H1 (cell line): ENCODE data around the gene NECAB3. TPM values are rescaled to one million over a fixed set of nuclear protein-coding genes. Genes with fewer than 3 reads are reported as not detected.
A peak's percentile ranks its signal among the peaks of the same experiment; 100 is the strongest.

Source experiments
- CTCF ChIA-PET: fragments of 300-600 bp; sonication (Branson Sonifier 250); formaldehyde crosslinking; loops from one replicate; lab custom pipeline; 2021; ENCODE audit not compliant: partially characterized antibody; lab: Charles Lee
- POLR2A ChIA-PET: fragments of 300-600 bp; sonication (Branson Sonifier 250); formaldehyde crosslinking; loops from one replicate; lab custom pipeline; 2021; ENCODE audit warnings: inconsistent platforms; ENCODE audit not compliant: partially characterized antibody; lab: Charles Lee
- DNase-seq, 2 experiments: peaks; one replicate each; pipeline versions ENCODE4 v3.0.0 to v3.0.0-alpha.2; 2010 to 2022; ENCODE audit warnings: low spot score in 2 of 2, low read depth in 1 of 2, mixed read lengths in 1 of 2
- FAIRE-seq: peaks from 2 replicates; lab custom pipeline; 2011; peaks lifted over from hg19 to GRCh38; lab: Jason Lieb, UNC
- H2AFZ ChIP-seq: 2 replicates; pipeline ENCODE4 v1.8.1; 2012; ENCODE audit warnings: low read length, inconsistent platforms
- H2AK5ac ChIP-seq: 2 replicates; pipeline ENCODE4 v1.6.1; 2013; ENCODE audit warnings: low read depth, low read length
- H2BK120ac ChIP-seq: replicated peaks from 2 replicates; pipeline ENCODE3; 2013; ENCODE audit warnings: low read depth, low read length, inconsistent platforms
- H2BK12ac ChIP-seq: 2 replicates; pipeline ENCODE4 v1.6.1; 2013; ENCODE audit warnings: low read depth, low read length
- H2BK15ac ChIP-seq: 2 replicates; pipeline ENCODE4 v1.6.1; 2013; ENCODE audit warnings: low read length
- H2BK20ac ChIP-seq: 2 replicates; pipeline ENCODE4 v1.6.1; 2013; ENCODE audit warnings: low read length
- H2BK5ac ChIP-seq: 2 replicates; pipeline ENCODE4 v1.6.1; 2013; ENCODE audit warnings: low read depth, low read length
- H3K14ac ChIP-seq: 2 replicates; pipeline ENCODE4 v1.6.1; 2013; ENCODE audit warnings: inconsistent platforms; ENCODE audit not compliant: insufficient read length
- H3K18ac ChIP-seq: 2 replicates; pipeline ENCODE4 v1.6.1; 2013; ENCODE audit warnings: low read length; ENCODE audit errors: extremely low read depth
- H3K23ac ChIP-seq: 2 replicates; pipeline ENCODE4 v1.6.1; 2013; ENCODE audit warnings: inconsistent platforms; ENCODE audit not compliant: insufficient read length
- H3K23me2 ChIP-seq: 2 replicates; pipeline ENCODE4 v1.6.1; 2013; ENCODE audit warnings: low read depth, low read length
- H3K27ac ChIP-seq: 2 replicates; pipeline ENCODE4 v1.6.1; 2011; ENCODE audit warnings: low read depth, low read length, inconsistent platforms
- H3K27me3 ChIP-seq, 4 experiments: replicated peaks in 1 of 4; 1 replicate in 1 of 4; 2 replicates in 3 of 4; pipeline versions ENCODE4 v1.6.1 to v1.8.1; 2011 to 2013; ENCODE audit warnings: low read length in 3 of 4, mild to moderate bottlenecking in 3 of 4, inconsistent platforms in 2 of 4, mixed read lengths in 2 of 4, moderate library complexity in 1 of 4; ENCODE audit not compliant: control insufficient read depth in 3 of 4, insufficient read depth in 3 of 4; ENCODE audit errors: extremely low read depth in 1 of 4
- H3K36me3 ChIP-seq, 4 experiments: 2 replicates each; pipeline versions ENCODE4 v1.6.1 to v1.8.1; 2011 to 2013; ENCODE audit warnings: mild to moderate bottlenecking in 4 of 4, low read length in 3 of 4, moderate library complexity in 2 of 4, control low read depth in 1 of 4, inconsistent platforms in 1 of 4; ENCODE audit not compliant: insufficient read depth in 4 of 4, control insufficient read depth in 2 of 4
- H3K4ac ChIP-seq: replicated peaks from 2 replicates; pipeline ENCODE3; 2013; ENCODE audit warnings: low read length, low read depth, mixed read lengths, inconsistent platforms; ENCODE audit not compliant: insufficient read length
- H3K4me1 ChIP-seq, 4 experiments: replicated peaks in 1 of 4; 1 replicate in 1 of 4; 2 replicates in 3 of 4; pipeline versions ENCODE4 v1.6.1 to v1.8.1; 2011 to 2013; ENCODE audit warnings: low read length in 3 of 4, inconsistent platforms in 2 of 4, mixed read lengths in 1 of 4; ENCODE audit not compliant: insufficient read depth in 4 of 4, control insufficient read depth in 3 of 4
- H3K4me2 ChIP-seq, 2 experiments: 2 replicates each; pipeline versions ENCODE4 v1.6.1 to v1.8.1; 2011 to 2013; ENCODE audit warnings: low read depth in 2 of 2, low read length in 2 of 2, control low read depth in 1 of 2, inconsistent platforms in 1 of 2, mild to moderate bottlenecking in 1 of 2; ENCODE audit not compliant: insufficient read depth in 1 of 2
- H3K4me3 ChIP-seq, 4 experiments: fragments of 200-600, 300-600 bp in 1 of 4; sonication (generic), shearing (Covaris generic), sonication (Bioruptor Twin) in 1 of 4; 2 replicates each; pipeline versions ENCODE4 v1.5.1 to v1.8.1; 2011 to 2016; ENCODE audit warnings: low read length in 4 of 4, low read depth in 3 of 4, control low read depth in 2 of 4, inconsistent platforms in 2 of 4, mild to moderate bottlenecking in 2 of 4, mixed read lengths in 1 of 4, moderate library complexity in 1 of 4; ENCODE audit not compliant: insufficient read depth in 2 of 4; ENCODE audit errors: extremely low read depth in 1 of 4
- H3K56ac ChIP-seq: replicated peaks from 2 replicates; pipeline ENCODE3; 2013; ENCODE audit warnings: low read depth, mild to moderate bottlenecking, mixed read lengths, low read length, inconsistent platforms; ENCODE audit not compliant: insufficient read length
- H3K79me1 ChIP-seq: 2 replicates; pipeline ENCODE4 v1.6.1; 2013; ENCODE audit warnings: low read depth, low read length, control low read depth
- H3K79me2 ChIP-seq, 2 experiments: 2 replicates each; pipeline versions ENCODE4 v1.6.1 to v1.8.1; 2012 to 2013; ENCODE audit warnings: low read length in 2 of 2, mild to moderate bottlenecking in 2 of 2, inconsistent platforms in 1 of 2; ENCODE audit not compliant: insufficient read depth in 2 of 2, control insufficient read depth in 1 of 2
- H3K9ac ChIP-seq, 4 experiments: replicated peaks in 1 of 4; 1 replicate in 1 of 4; 2 replicates in 3 of 4; pipeline versions ENCODE4 v1.6.1 to v1.8.1; 2011 to 2013; ENCODE audit warnings: low read depth in 3 of 4, low read length in 3 of 4, control low read depth in 2 of 4, mild to moderate bottlenecking in 2 of 4, moderate library complexity in 2 of 4, inconsistent platforms in 1 of 4; ENCODE audit errors: extremely low read depth in 1 of 4
- H3K9me3 ChIP-seq, 2 experiments: 2 replicates each; pipeline versions ENCODE4 v1.6.1 to v1.8.1; 2012 to 2013; ENCODE audit warnings: mild to moderate bottlenecking in 2 of 2, moderate library complexity in 2 of 2, control low read depth in 1 of 2, inconsistent platforms in 1 of 2, low read depth in 1 of 2, low read length in 1 of 2, mixed read lengths in 1 of 2; ENCODE audit not compliant: insufficient read depth in 2 of 2
- H4K20me1 ChIP-seq, 2 experiments: replicated peaks in 1 of 2; 2 replicates each; pipeline versions ENCODE3 to v1.8.1; 2011 to 2013; ENCODE audit warnings: inconsistent platforms in 2 of 2, low read length in 2 of 2, mild to moderate bottlenecking in 1 of 2; ENCODE audit not compliant: insufficient read depth in 2 of 2, control insufficient read depth in 1 of 2
- H4K5ac ChIP-seq: 2 replicates; pipeline ENCODE4 v1.6.1; 2013; ENCODE audit warnings: low read length, low read depth, mixed read lengths, inconsistent platforms; ENCODE audit not compliant: insufficient read length
- H4K8ac ChIP-seq: 2 replicates; pipeline ENCODE4 v1.8.0; 2013; ENCODE audit warnings: mild to moderate bottlenecking, moderate library complexity, low read length, inconsistent platforms; ENCODE audit not compliant: insufficient read depth; ENCODE audit errors: extremely low read depth
- H4K91ac ChIP-seq: replicated peaks from 2 replicates; pipeline ENCODE3; 2013; ENCODE audit warnings: low read length, mixed read lengths, inconsistent platforms; ENCODE audit not compliant: insufficient read length
- USF2 ChIP-seq: IDR thresholded peaks from 2 replicates; pipeline ENCODE4 v1.6.1; 2011; ENCODE audit warnings: low read length, improper control_type of control experiment
- WGBS, 2 experiments: shearing (Covaris generic) in 1 of 2; methylation state at CpG; one replicate each; pipeline versions ENCODE4 v1.1.6 to v1.1.7; 2013 to 2015; ENCODE audit warnings: low lambda C conversion rate in 2 of 2, mixed read lengths in 2 of 2, inconsistent platforms in 1 of 2, low coverage in 1 of 2, missing lambda C conversion rate in 1 of 2; ENCODE audit not compliant: insufficient replicate concordance in 2 of 2, insufficient coverage in 1 of 2, insufficient read length in 1 of 2; ENCODE audit errors: extremely low coverage in 1 of 2, missing lambda C conversion rate in 1 of 2; 5-methylcytosine and 5-hydroxymethylcytosine counted together
- polyA plus RNA-seq, 7 experiments: library from polyadenylated mRNA; depleted of rRNA in 3 of 7; stranded (reverse) in 5 of 7; unstranded in 2 of 7; fragments of >200 nt in 5 of 7; fragments of 200-250 nt in 2 of 7; gene quantifications; 1 replicate in 5 of 7; 2 replicates in 1 of 7; 4 replicates in 1 of 7; pipeline versions ENCODE4 v1.2.1 to v1.2.3, GENCODE V29; 2011 to 2013; ENCODE audit warnings: missing spikeins in 2 of 7, mixed read lengths in 2 of 7
- total RNA-seq: library from RNA; stranded (reverse); fragmentation: NEBNext Ultra II Directional; extraction: Animal tissue kit (Norgen Biotek cat#: 25700); gene quantifications from 2 replicates; pipeline ENCODE4 v1.2.1, GENCODE V29; 2021

The NECAB3 gene
- total and polyA plus RNA-seq, 2 of the 8 experiments (the other 6 are each of a cell fraction or from before 2014, with no cell fraction given): 20.5 to 46.2 TPM

GRCh38 chr20:33703498-33704137 is 29.4 kb upstream of the NECAB3 start:
- Histone ChIP-seq H3K36me3 (no peaks in the 10 kb centered on the region; a peak in 1 of 8 replicates), H3K14ac (no peak overlapping the region), H3K4me1 (no peaks in the 10 kb centered on the region), H2BK5ac (no peak overlapping the region), H2AFZ (no peak overlapping the region), H3K27me3 (no peaks in the 10 kb centered on the region; a peak in 1 of 7 replicates), H3K27ac (no peak overlapping the region), H4K91ac (no peak overlapping the region), H3K4me3 (no peak overlapping the region), H2BK15ac (no peak overlapping the region), H3K9ac (no peak overlapping the region), H3K23me2 (no peaks in the 10 kb centered on the region), H3K9me3 (peaks cover 5 to 25% of the 10 kb centered on the region in 2 experiments; a peak in 2 of 4 replicates), H4K5ac (no peak overlapping the region), H2BK120ac (no peak overlapping the region), H4K8ac (no peak overlapping the region), H3K18ac (no peak overlapping the region), H4K20me1 (no peaks in the 10 kb centered on the region), H3K79me2 (no peaks in the 10 kb centered on the region), H3K23ac (no peak overlapping the region), H3K56ac (no peak overlapping the region), H2AK5ac (no peak overlapping the region), H3K4ac (no peak overlapping the region), H2BK12ac (0 out of 2 replicates have a peak overlapping the region, but pooled peaks have one; percentile 9), H3K4me2 (no peak overlapping the region), H3K79me1 (no peaks in the 10 kb centered on the region), H2BK20ac (no peak overlapping the region)
- ChIA-PET CTCF (no interaction called here), POLR2A (interaction anchor here (1.3 to 1.7 kb wide), 2 partner anchors 10 to 13 kb away, joined by 3 read pairs; no protein-coding TSS in a partner anchor)
- FAIRE-seq: no peak
- no peak for DNase-seq
- WGBS, 2 experiments: 91% methylated on average over 8 of the region's 8 CpGs; no CpG with 5 or more reads in 1 of the 2 experiments
- TF ChIP-seq USF2: no peak
